CD14-positive monocyte (primary cell): ENCODE results near the gene CCBE1. TPM values are rescaled to one million over a fixed set of nuclear protein-coding genes. Genes with fewer than 3 reads are reported as not detected.
"Not testable (repeated sequence)": the region's sequence is repeated elsewhere in the genome, so short reads cannot be mapped to it uniquely, and the experiment has no call there.

Experiments used
- DNase-seq, 3 donors: peaks; one replicate each; pipeline ENCODE4 v3.0.0-alpha.2; 2011 to 2022
- H2AFZ ChIP-seq: 2 replicates; pipeline ENCODE4 v1.6.0; 2012; ENCODE audit warnings: mild to moderate bottlenecking, low read depth, low read length, inconsistent platforms; ENCODE audit not compliant: insufficient read depth, poor library complexity, severe bottlenecking
- H3K27ac ChIP-seq, 2 donors: 1 replicate in 1 of 2; 2 replicates in 1 of 2; pipeline ENCODE4 v1.5.1; 2012 to 2013; ENCODE audit warnings: low read length in 2 of 2, control low read depth in 1 of 2, inconsistent platforms in 1 of 2, low read depth in 1 of 2, mild to moderate bottlenecking in 1 of 2
- H3K27me3 ChIP-seq, 2 donors: one replicate each; pipeline versions ENCODE4 v1.6.0 to v1.6.1; 2011 to 2013; ENCODE audit warnings: low read length in 2 of 2; ENCODE audit not compliant: control insufficient read depth in 2 of 2, insufficient read depth in 2 of 2
- H3K36me3 ChIP-seq, 2 donors: replicated peaks in 1 of 2; 1 replicate in 1 of 2; 2 replicates in 1 of 2; pipeline versions ENCODE4 v1.5.1 to v1.6.1; 2012 to 2013; ENCODE audit warnings: low read length in 2 of 2, control low read depth in 1 of 2, inconsistent platforms in 1 of 2, mild to moderate bottlenecking in 1 of 2; ENCODE audit not compliant: insufficient read depth in 2 of 2, control insufficient read depth in 1 of 2
- H3K4me1 ChIP-seq, 2 donors: 1 replicate in 1 of 2; 2 replicates in 1 of 2; pipeline versions ENCODE4 v1.5.1 to v1.6.1; 2012 to 2013; ENCODE audit warnings: low read length in 2 of 2, control low read depth in 1 of 2, inconsistent platforms in 1 of 2, mild to moderate bottlenecking in 1 of 2, moderate library complexity in 1 of 2; ENCODE audit not compliant: insufficient read depth in 2 of 2, control insufficient read depth in 1 of 2
- H3K4me2 ChIP-seq: replicated peaks from 2 replicates; pipeline ENCODE3; 2012; ENCODE audit warnings: low read length, moderate library complexity, mild to moderate bottlenecking; ENCODE audit not compliant: poor library complexity, severe bottlenecking; ENCODE audit errors: extremely low read depth
- H3K4me3 ChIP-seq, 3 experiments: fragments of 200-600 bp in 1 of 3; sonication (generic) in 1 of 3; replicated peaks in 1 of 3; 1 replicate in 2 of 3; 2 replicates in 1 of 3; pipeline ENCODE4 v1.5.1; 2011 to 2013; ENCODE audit warnings: low read length in 3 of 3, mild to moderate bottlenecking in 3 of 3, control low read depth in 2 of 3, low read depth in 2 of 3, inconsistent platforms in 1 of 3, moderate library complexity in 1 of 3
- H3K79me2 ChIP-seq: 2 replicates; pipeline ENCODE4 v1.6.0; 2012; ENCODE audit warnings: mild to moderate bottlenecking, control low read depth, inconsistent platforms, low read length, moderate library complexity; ENCODE audit not compliant: insufficient read depth
- H3K9ac ChIP-seq: 2 replicates; pipeline ENCODE4 v1.6.0; 2017; ENCODE audit warnings: low read length, mild to moderate bottlenecking; ENCODE audit not compliant: insufficient read depth, poor library complexity, severe bottlenecking
- H3K9me3 ChIP-seq, 2 donors: replicated peaks in 1 of 2; 1 replicate in 1 of 2; 2 replicates in 1 of 2; pipeline versions ENCODE4 v1.5.1 to v1.6.1; 2012 to 2013; ENCODE audit warnings: low read length in 2 of 2, control low read depth in 1 of 2; ENCODE audit not compliant: control insufficient read depth in 1 of 2, insufficient read depth in 1 of 2
- H4K20me1 ChIP-seq: 2 replicates; pipeline ENCODE4 v1.6.0; 2012; ENCODE audit warnings: mild to moderate bottlenecking, low read length, control low read depth, moderate library complexity; ENCODE audit not compliant: insufficient read depth
- H3K27ac Mint-ChIP-seq, 7 donors: one replicate each; pipeline ENCODE4 v1.8.0; 2020; ENCODE audit warnings: mild to moderate bottlenecking in 7 of 7, mixed read lengths in 7 of 7, moderate library complexity in 6 of 7, inconsistent platforms in 2 of 7
- H3K27me3 Mint-ChIP-seq, 3 donors: one replicate each; pipeline ENCODE4 v1.8.0; 2021 to 2022; ENCODE audit warnings: low read depth in 3 of 3, mild to moderate bottlenecking in 3 of 3, mixed read lengths in 3 of 3, moderate library complexity in 3 of 3, inconsistent platforms in 1 of 3
- H3K36me3 Mint-ChIP-seq, 2 donors: one replicate each; pipeline ENCODE4 v1.8.0; 2020; ENCODE audit warnings: mixed read lengths in 2 of 2, inconsistent platforms in 1 of 2, mild to moderate bottlenecking in 1 of 2
- H3K4me1 Mint-ChIP-seq: one replicate; pipeline ENCODE4 v1.8.0; 2020; ENCODE audit warnings: mild to moderate bottlenecking, mixed read lengths
- H3K4me3 Mint-ChIP-seq, 2 donors: one replicate each; pipeline ENCODE4 v1.8.0; 2020; ENCODE audit warnings: mild to moderate bottlenecking in 2 of 2, mixed read lengths in 2 of 2, moderate library complexity in 1 of 2
- H3K9me3 Mint-ChIP-seq, 7 donors: one replicate each; pipeline ENCODE4 v1.8.0; 2020 to 2022; ENCODE audit warnings: mixed read lengths in 7 of 7, mild to moderate bottlenecking in 6 of 7, moderate library complexity in 6 of 7, inconsistent platforms in 2 of 7
- WGBS: methylation state at CpG from one replicate; pipeline ENCODE4 v1.1.5; 2013; ENCODE audit warnings: missing lambda C conversion rate; ENCODE audit not compliant: insufficient coverage; 5-methylcytosine and 5-hydroxymethylcytosine counted together
- intact Hi-C, 2 donors: fragments of 100-400 bp; cut with micrococcal nuclease; formaldehyde crosslinking; loops; one replicate each; pipeline versions ENCODE4 v1.15.0 to v1.15.1; 2023
- polyA plus RNA-seq, 3 donors: library from polyadenylated mRNA; depleted of rRNA in 1 of 3; unstranded in 2 of 3; stranded (reverse) in 1 of 3; fragments of 300-500 nt in 2 of 3; fragments of >200 nt in 1 of 3; fragmentation: Illumina TruSeq in 2 of 3; gene quantifications; 1 replicate in 2 of 3; 2 replicates in 1 of 3; pipeline ENCODE4 v1.2.3, GENCODE V29; 2012 to 2021
- TF ChIP-seq, protein P1 (sequence below): fragments of 200-600 bp; IDR thresholded peaks from one replicate; pipeline ENCODE4 v1.8.0; 2022; ENCODE audit warnings: antibody characterized with exemption, mild to moderate bottlenecking

CCBE1 gene
- polyA plus RNA-seq, 3 donors, result not detected

DNA sequence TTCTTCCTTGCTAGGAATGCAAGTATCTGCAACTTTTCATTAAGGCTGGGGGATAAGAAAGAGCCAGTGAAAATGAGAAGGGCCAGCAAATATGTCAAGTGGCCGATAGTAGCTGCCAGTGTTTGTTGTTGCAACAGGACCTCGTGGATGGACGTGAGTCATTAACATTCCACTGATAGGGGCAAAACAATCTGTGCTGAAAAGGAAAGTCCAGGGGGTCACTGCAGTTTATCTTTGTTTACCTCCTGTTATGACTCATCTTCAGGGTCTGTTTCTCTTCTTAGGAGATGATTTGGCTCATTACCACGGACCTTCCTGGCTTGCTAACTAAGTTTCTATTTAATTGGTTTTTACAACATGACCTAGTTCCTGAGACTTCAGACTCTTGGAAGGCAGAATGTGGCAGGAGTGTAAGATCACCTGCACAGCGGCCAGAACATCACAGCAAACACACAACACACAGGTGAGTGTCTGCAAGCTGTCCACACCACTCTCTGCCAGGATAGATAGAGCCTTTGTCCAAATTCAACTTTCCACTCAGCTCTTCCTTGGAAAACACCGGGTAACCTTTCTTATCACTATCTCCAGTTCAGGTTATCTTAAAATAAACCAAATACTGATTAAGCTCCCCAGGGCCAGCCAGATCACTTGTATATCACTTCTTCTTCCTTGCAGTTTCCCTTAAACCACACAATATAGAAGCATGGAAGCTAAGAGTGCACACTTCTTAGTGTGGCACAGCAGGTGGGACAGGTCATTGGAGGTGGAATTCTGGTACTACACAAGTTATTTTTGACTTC is 180.7 kb downstream of the CCBE1 start:
- no peak overlapping the region for H3K4me3 ChIP-seq
- 25% methylated on average over 6 of the region's 6 CpGs for WGBS
- no peak for DNase-seq
- no peak overlapping the region for H3K27ac ChIP-seq
- H3K4me2 ChIP-seq, result no peak overlapping the region
- no peaks in the 10 kb centered on the region for H3K27me3 ChIP-seq
- no peaks in the 10 kb centered on the region for H3K4me1 Mint-ChIP-seq
- TF ChIP-seq, protein P1, sequence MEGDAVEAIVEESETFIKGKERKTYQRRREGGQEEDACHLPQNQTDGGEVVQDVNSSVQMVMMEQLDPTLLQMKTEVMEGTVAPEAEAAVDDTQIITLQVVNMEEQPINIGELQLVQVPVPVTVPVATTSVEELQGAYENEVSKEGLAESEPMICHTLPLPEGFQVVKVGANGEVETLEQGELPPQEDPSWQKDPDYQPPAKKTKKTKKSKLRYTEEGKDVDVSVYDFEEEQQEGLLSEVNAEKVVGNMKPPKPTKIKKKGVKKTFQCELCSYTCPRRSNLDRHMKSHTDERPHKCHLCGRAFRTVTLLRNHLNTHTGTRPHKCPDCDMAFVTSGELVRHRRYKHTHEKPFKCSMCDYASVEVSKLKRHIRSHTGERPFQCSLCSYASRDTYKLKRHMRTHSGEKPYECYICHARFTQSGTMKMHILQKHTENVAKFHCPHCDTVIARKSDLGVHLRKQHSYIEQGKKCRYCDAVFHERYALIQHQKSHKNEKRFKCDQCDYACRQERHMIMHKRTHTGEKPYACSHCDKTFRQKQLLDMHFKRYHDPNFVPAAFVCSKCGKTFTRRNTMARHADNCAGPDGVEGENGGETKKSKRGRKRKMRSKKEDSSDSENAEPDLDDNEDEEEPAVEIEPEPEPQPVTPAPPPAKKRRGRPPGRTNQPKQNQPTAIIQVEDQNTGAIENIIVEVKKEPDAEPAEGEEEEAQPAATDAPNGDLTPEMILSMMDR, result no peak
- no peaks in the 10 kb centered on the region for H4K20me1 ChIP-seq
- no peak overlapping the region for H3K4me3 Mint-ChIP-seq
- intact Hi-C loops, result no loop called here
- no peak overlapping the region for H2AFZ ChIP-seq
- H3K36me3 Mint-ChIP-seq, result no peaks in the 10 kb centered on the region
- no peaks in the 10 kb centered on the region for H3K4me1 ChIP-seq
- H3K27ac Mint-ChIP-seq, result no peak overlapping the region
- H3K27me3 Mint-ChIP-seq, result peaks cover 2 to 6% (median 3%) of the 10 kb centered on the region in 3 donors
- H3K9me3 ChIP-seq, result no peaks in the 10 kb centered on the region
- peaks cover 0 to 3% (median 1%) of the 10 kb centered on the region in 7 donors for H3K9me3 Mint-ChIP-seq
- H3K79me2 ChIP-seq, result no peaks in the 10 kb centered on the region
- H3K36me3 ChIP-seq, result no peaks in the 10 kb centered on the region
- H3K9ac ChIP-seq, result no peak overlapping the region

DNA sequence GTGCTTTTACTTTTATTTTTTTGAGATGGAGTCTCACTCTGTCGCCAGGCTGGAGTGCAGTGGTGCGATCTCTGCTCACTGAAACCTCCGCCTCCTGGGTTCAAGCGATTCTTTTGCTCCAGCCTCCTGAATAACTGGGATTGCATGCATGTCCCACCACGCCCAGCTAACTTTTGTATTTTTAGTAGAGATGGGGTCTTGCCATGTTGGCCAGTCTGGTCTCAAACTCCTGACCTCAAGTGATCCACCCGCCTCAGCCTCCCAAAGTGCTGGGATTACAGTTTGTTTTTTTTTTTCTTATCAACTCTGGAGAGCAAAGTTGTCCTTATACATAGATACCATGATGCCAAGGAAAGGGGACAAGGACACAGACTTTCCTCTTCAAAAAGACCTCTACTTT is 181.3 kb downstream of the CCBE1 start:
- H2AFZ ChIP-seq, H3K9me3 Mint-ChIP-seq, H3K9me3 ChIP-seq, H3K36me3 ChIP-seq, H3K4me2 ChIP-seq, H3K4me1 ChIP-seq, H3K27ac ChIP-seq, H3K27me3 Mint-ChIP-seq, H3K4me3 Mint-ChIP-seq, H4K20me1 ChIP-seq, H3K27me3 ChIP-seq, H3K27ac Mint-ChIP-seq, H3K4me1 Mint-ChIP-seq, H3K9ac ChIP-seq, H3K79me2 ChIP-seq, intact Hi-C loops, H3K4me3 ChIP-seq, H3K36me3 Mint-ChIP-seq, DNase-seq: not testable (repeated sequence)
- WGBS, result 91% methylated on average over 5 of the region's 6 CpGs
